Measurements from ENCODE around the gene BRD7. TPM values are rescaled to one million over a fixed set of nuclear protein-coding genes. Genes with fewer than 3 reads are reported as not detected.

Gene BRD7
- total and polyA plus RNA-seq, 2 of the 13 experiments (the other 11 are each of a cell fraction or from before 2014, with no cell fraction given) = 82.3 to 149 TPM

- no peak for TF ChIP-seq SOX6 (IDR thresholded peaks at IDR 0.05)
- TF ChIP-seq SOX6 (CRISPR knock-in tag; IDR thresholded peaks at IDR 0.05) = no peak
- no peak for TF ChIP-seq ZIK1 (CRISPR knock-in tag; IDR thresholded peaks at IDR 0.05; ENCODE audit: borderline replicate concordance, low read depth)
- peak; percentile 48; the same call in 1 of the 2 replicates for TF ChIP-seq THRA (CRISPR knock-in tag; IDR thresholded peaks at IDR 0.05; ENCODE audit: borderline replicate concordance)
- no peak for TF ChIP-seq ZNF883 (CRISPR knock-in tag; IDR thresholded peaks at IDR 0.05; ENCODE audit: not compliant biosample characterization)
- TF ChIP-seq MYC (CRISPR knock-in tag; IDR thresholded peaks at IDR 0.05; ENCODE audit: borderline replicate concordance) = no peak
- TF ChIP-seq KLF6 (CRISPR knock-in tag; IDR thresholded peaks at IDR 0.05) = no peak
- TF ChIP-seq ZNF704 (CRISPR knock-in tag; IDR thresholded peaks at IDR 0.05; ENCODE audit: borderline replicate concordance) = no peak
- TF ChIP-seq ZBTB33 (CRISPR knock-in tag; IDR thresholded peaks at IDR 0.05) = peak; percentile 49; the same call in 1 of the 2 replicates
Observed at GRCh38 chr16:50402298-50402895, 33.6 kb upstream of the BRD7 start (continued).

Data from HepG2 (cell line).